Cardiac muscle cell (in vitro differentiated cells and primary cell): ENCODE measurements around the gene PPP3CA. TPM values are rescaled to one million over a fixed set of nuclear protein-coding genes. Genes with fewer than 3 reads are reported as not detected.

ENCODE experiments used
- DNase-seq, 2 donors: peaks; one replicate each; pipeline versions ENCODE4 v3.0.0 to v3.0.0-alpha.2; 2010 to 2017; ENCODE audit warnings: low read depth in 1 of 2, low spot score in 1 of 2
- H3K27ac ChIP-seq: fragments of 200-600 bp; sonication (generic); 2 replicates; pipeline ENCODE4 v1.5.1; 2016
- H3K27me3 ChIP-seq: fragments of 200-600 bp; sonication (generic); 2 replicates; pipeline ENCODE4 v1.6.0; 2016; ENCODE audit warnings: control low read depth
- H3K36me3 ChIP-seq: fragments of 200-600 bp; sonication (generic); 2 replicates; pipeline ENCODE4 v1.5.1; 2016; ENCODE audit warnings: control low read depth
- H3K4me1 ChIP-seq: fragments of 200-600 bp; sonication (generic); 2 replicates; pipeline ENCODE4 v1.8.1; 2017; ENCODE audit warnings: low read depth, mild to moderate bottlenecking, mixed run types
- H3K4me3 ChIP-seq: fragments of 200-600 bp; sonication (generic); 2 replicates; pipeline ENCODE4 v1.5.1; 2016; ENCODE audit warnings: mild to moderate bottlenecking
- H3K9me3 ChIP-seq: fragments of 200-600 bp; sonication (generic); 2 replicates; pipeline ENCODE4 v1.5.1; 2017; ENCODE audit warnings: low read depth, mild to moderate bottlenecking, control low read depth
- CTCF ChIP-seq: IDR thresholded peaks from 2 replicates; pipeline ENCODE4 v1.5.1; 2012; ENCODE audit warnings: low read depth, mild to moderate bottlenecking, low read length
- polyA plus RNA-seq: library from polyadenylated mRNA; unstranded; fragments of >200 nt; fragmentation: Nextera tagmentation; extraction: Ambion mirVana; gene quantifications from 2 replicates; pipeline ENCODE4 v1.2.1, GENCODE V29; 2016
- total RNA-seq: library from RNA; depleted of rRNA; stranded (reverse); fragments of >200 nt; gene quantifications from 2 replicates; pipeline ENCODE4 v1.2.3, GENCODE V29; 2016

Gene PPP3CA
- total and polyA plus RNA-seq, 2 experiments from 2014 or later, result 8.2 to 21.3 TPM

- no peaks in the 10 kb centered on the region for H3K27me3 ChIP-seq
- H3K36me3 ChIP-seq, result no peaks in the 10 kb centered on the region
- H3K27ac ChIP-seq, result no peak overlapping the region
- DNase-seq, result no peak
- no peaks in the 10 kb centered on the region for H3K9me3 ChIP-seq
- H3K4me1 ChIP-seq, result no peaks in the 10 kb centered on the region
- no peak overlapping the region for H3K4me3 ChIP-seq
- TF ChIP-seq CTCF, result no peak
Observed at GRCh38 chr4:101224358-101225218, 122.7 kb downstream of the PPP3CA start.

GRCh38 chr4:101222156-101222845 is 125.0 kb downstream of the PPP3CA start:
- no peaks in the 10 kb centered on the region for H3K4me1 ChIP-seq
- DNase-seq, result no peak
- no peaks in the 10 kb centered on the region for H3K36me3 ChIP-seq
- no peak for TF ChIP-seq CTCF
- H3K27me3 ChIP-seq, result no peaks in the 10 kb centered on the region
- H3K4me3 ChIP-seq, result no peak overlapping the region
- no peak overlapping the region for H3K27ac ChIP-seq
- H3K9me3 ChIP-seq, result no peaks in the 10 kb centered on the region

- no peak for DNase-seq
- Histone ChIP-seq H3K4me3 (no peak overlapping the region), H3K9me3 (no peaks in the 10 kb centered on the region), H3K36me3 (no peaks in the 10 kb centered on the region), H3K4me1 (no peaks in the 10 kb centered on the region), H3K27ac (no peak overlapping the region), H3K27me3 (no peaks in the 10 kb centered on the region)
- no peak for TF ChIP-seq CTCF
Observed at GRCh38 chr4:101221294-101221693, 126.0 kb downstream of the PPP3CA start.

GRCh38 chr4:101218894-101219293 is 128.4 kb downstream of the PPP3CA start:
- H3K4me3 ChIP-seq, result no peak overlapping the region
- H3K9me3 ChIP-seq, result no peaks in the 10 kb centered on the region
- no peaks in the 10 kb centered on the region for H3K36me3 ChIP-seq
- no peak overlapping the region for H3K27ac ChIP-seq
- DNase-seq, result no peak
- no peaks in the 10 kb centered on the region for H3K4me1 ChIP-seq
- no peak for TF ChIP-seq CTCF
- no peaks in the 10 kb centered on the region for H3K27me3 ChIP-seq

GRCh38 chr4:101218346-101218745 is 129.0 kb downstream of the PPP3CA start:
- Histone ChIP-seq H3K27ac (no peak overlapping the region), H3K4me1 (no peaks in the 10 kb centered on the region)

More at GRCh38 chr4:101218346-101218745, 129.0 kb downstream of the PPP3CA start:
- no peaks in the 10 kb centered on the region for H3K27me3 ChIP-seq
- H3K4me3 ChIP-seq, result no peak overlapping the region
- DNase-seq, result no peak
- TF ChIP-seq CTCF, result no peak
- H3K9me3 ChIP-seq, result no peaks in the 10 kb centered on the region
- no peaks in the 10 kb centered on the region for H3K36me3 ChIP-seq
